Tongue (tissue), 2 donors: Measurements from ENCODE around the gene CDC20. TPM values are rescaled to one million over a fixed set of nuclear protein-coding genes. Genes with fewer than 3 reads are reported as not detected.

Source experiments
- DNase-seq: peaks from one replicate; pipeline ENCODE4 v3.0.0-alpha.2; 2015
- total RNA-seq: library from RNA; depleted of rRNA; stranded (reverse); fragments of >200 nt; gene quantifications from one replicate; pipeline ENCODE4 v1.2.3, GENCODE V29; 2014

CDC20 gene
- total RNA-seq, 1 donor from 2014 or later: 14.1 TPM

GRCh38 chr1:43329995-43330751 lies 28.6 kb upstream of the CDC20 start:
- peak; percentile 12 for DNase-seq

GRCh38 chr1:43331688-43332087 lies 27.1 kb upstream of the CDC20 start:
- no peak for DNase-seq

- DNase-seq: no peak
These were observed 24.2 kb upstream of the CDC20 start for GRCh38 chr1:43334453-43335205.

GRCh38 chr1:43337588-43337987 lies 21.2 kb upstream of the CDC20 start, which contains the start of gene MPL:
MPL (plus strand) TSS chr1:43337818; CDS start chr1:43337849, 31 bp downstream.
- DNase-seq: no peak

- DNase-seq: no peak
These were observed 20.8 kb upstream of the CDC20 start for GRCh38 chr1:43338001-43338400.

GRCh38 chr1:43339584-43340232 lies 19.1 kb upstream of the CDC20 start:
- no peak for DNase-seq

GRCh38 chr1:43340559-43340958 lies 18.2 kb upstream of the CDC20 start:
- no peak for DNase-seq

GRCh38 chr1:43344267-43344850 lies 14.4 kb upstream of the CDC20 start:
- no peak for DNase-seq

- no peak for DNase-seq
These were observed 13.7 kb upstream of the CDC20 start for GRCh38 chr1:43345120-43345519.

- DNase-seq: no peak
These were observed 12.1 kb upstream of the CDC20 start for GRCh38 chr1:43346636-43347035.

GRCh38 chr1:43348343-43348808 lies 10.4 kb upstream of the CDC20 start:
- no peak for DNase-seq

- peak; percentile 85 for DNase-seq
These were observed 9.8 kb upstream of the CDC20 start for GRCh38 chr1:43348809-43349593.

- DNase-seq: peak; percentile 39
These were observed 9.0 kb upstream of the CDC20 start for GRCh38 chr1:43349594-43350306.

GRCh38 chr1:43350976-43351375 lies 7.8 kb upstream of the CDC20 start:
- DNase-seq: no peak

GRCh38 chr1:43351421-43352350 lies 7.1 kb upstream of the CDC20 start:
- DNase-seq: no peak

GRCh38 chr1:43352351-43352705 lies 6.5 kb upstream of the CDC20 start:
- no peak for DNase-seq

GRCh38 chr1:43352881-43353280 lies 5.9 kb upstream of the CDC20 start:
- DNase-seq: no peak

- no peak for DNase-seq
These were observed 4.3 kb upstream of the CDC20 start for GRCh38 chr1:43354471-43354870.

- no peak for DNase-seq
These were observed 3.8 kb upstream of the CDC20 start for GRCh38 chr1:43354936-43355335.

GRCh38 chr1:43357251-43357650 lies 1.5 kb upstream of the CDC20 start:
- DNase-seq: no peak
